ENCODE data around the gene CSRNP3.
"Not testable (repeated sequence)": the region's sequence is repeated elsewhere in the genome, so short reads cannot be mapped to it uniquely, and the experiment has no call there.

The CSRNP3 gene

GRCh38 chr2:165587335-165587938 is 117.9 kb downstream of the CSRNP3 start:
- no peak for DNase-seq

- not testable (repeated sequence) for DNase-seq
These were observed 121.5 kb downstream of the CSRNP3 start for GRCh38 chr2:165590999-165591398.

- no peak for DNase-seq
These were observed 123.6 kb downstream of the CSRNP3 start for GRCh38 chr2:165593081-165593480.

GRCh38 chr2:165594231-165594934 is 124.9 kb downstream of the CSRNP3 start:
- no peak for DNase-seq

- no peak for DNase-seq
These were observed 125.4 kb downstream of the CSRNP3 start for GRCh38 chr2:165594935-165595255.

GRCh38 chr2:165596788-165597187 is 127.3 kb downstream of the CSRNP3 start:
- no peak for DNase-seq

GRCh38 chr2:165601065-165601830 is 131.8 kb downstream of the CSRNP3 start:
- DNase-seq = no peak

- DNase-seq = no peak
These were observed 132.5 kb downstream of the CSRNP3 start for GRCh38 chr2:165601928-165602521.

- peak in 1 of 51 donors; percentile 14 for DNase-seq
These were observed 140.2 kb downstream of the CSRNP3 start for GRCh38 chr2:165609672-165610071.

- no peak for DNase-seq
These were observed 141.1 kb downstream of the CSRNP3 start for GRCh38 chr2:165610591-165611029.

GRCh38 chr2:165617741-165618481 is 148.4 kb downstream of the CSRNP3 start:
- no peak for DNase-seq

GRCh38 chr2:165618806-165619205 is 149.3 kb downstream of the CSRNP3 start:
- DNase-seq = no peak

- no peak for DNase-seq
These were observed 151.6 kb downstream of the CSRNP3 start for GRCh38 chr2:165621086-165621560.

- no peak for DNase-seq
These were observed 153.7 kb downstream of the CSRNP3 start for GRCh38 chr2:165623161-165623560.

GRCh38 chr2:165623783-165624469 is 154.4 kb downstream of the CSRNP3 start:
- no peak for DNase-seq

GRCh38 chr2:165624470-165624800 is 154.9 kb downstream of the CSRNP3 start:
- no peak for DNase-seq

- no peak for DNase-seq
These were observed 158.0 kb downstream of the CSRNP3 start for GRCh38 chr2:165627470-165627869.

- DNase-seq = peak in 1 of 51 donors; percentile 6
These were observed 160.3 kb downstream of the CSRNP3 start for GRCh38 chr2:165629776-165630175.

GRCh38 chr2:165630236-165630635 is 160.7 kb downstream of the CSRNP3 start:
- no peak for DNase-seq

GRCh38 chr2:165631089-165631488 is 161.6 kb downstream of the CSRNP3 start:
- no peak for DNase-seq

GRCh38 chr2:165632594-165632993 is 163.1 kb downstream of the CSRNP3 start:
- no peak for DNase-seq
